WTC11 (cell line): ENCODE results near the gene HPCAL1.

ENCODE experiments used
- ESRRA ChIP-seq: sonication (generic); formaldehyde crosslinking; IDR thresholded peaks from 2 replicates; pipeline ENCODE4 v1.8.1; 2022; ENCODE audit warnings: mild to moderate bottlenecking, missing genetic modification reagents, borderline replicate concordance
- FOXJ3 ChIP-seq: sonication (generic); formaldehyde crosslinking; IDR thresholded peaks from 2 replicates; pipeline ENCODE4 v1.9.0; 2021; ENCODE audit warnings: missing genetic modification reagents, mild to moderate bottlenecking, borderline replicate concordance
- FOXP1 ChIP-seq: sonication (generic); formaldehyde crosslinking; IDR thresholded peaks from 2 replicates; pipeline ENCODE4 v1.8.0; 2022; ENCODE audit warnings: missing genetic modification reagents, mild to moderate bottlenecking, moderate library complexity, borderline replicate concordance
- RELA ChIP-seq: sonication (generic); formaldehyde crosslinking; IDR thresholded peaks from 2 replicates; pipeline ENCODE4 v1.8.1; 2022; ENCODE audit warnings: missing genetic modification reagents, mild to moderate bottlenecking, borderline replicate concordance
- TEAD4 ChIP-seq: sonication (generic); formaldehyde crosslinking; IDR thresholded peaks from 2 replicates; pipeline ENCODE4 v1.8.0; 2022; ENCODE audit warnings: mild to moderate bottlenecking, missing genetic modification reagents
- ZNF138 ChIP-seq: sonication (generic); formaldehyde crosslinking; conservative IDR thresholded peaks from 2 replicates; pipeline ENCODE4 v1.8.1; 2022; ENCODE audit warnings: mild to moderate bottlenecking, moderate library complexity, missing genetic modification reagents
- ZNF263 ChIP-seq: sonication (generic); formaldehyde crosslinking; IDR thresholded peaks from 2 replicates; pipeline ENCODE4 v1.8.1; 2022; ENCODE audit warnings: low read depth, mild to moderate bottlenecking, moderate library complexity, missing genetic modification reagents
- TF ChIP-seq, protein P1 (sequence below): fragments of 200-600 bp; IDR thresholded peaks from 2 replicates; pipeline ENCODE4 v1.8.0; 2022; ENCODE audit warnings: antibody characterized with exemption
- TF ChIP-seq, protein P2 (sequence below): sonication (generic); formaldehyde crosslinking; IDR thresholded peaks from 2 replicates; pipeline ENCODE4 v1.8.1; 2023; ENCODE audit warnings: mild to moderate bottlenecking, missing genetic modification reagents, moderate library complexity
- TF ChIP-seq, protein P3 (sequence below): sonication (generic); formaldehyde crosslinking; IDR thresholded peaks from 2 replicates; pipeline ENCODE4 v1.8.0; 2022; ENCODE audit warnings: missing genetic modification reagents

DNA sequence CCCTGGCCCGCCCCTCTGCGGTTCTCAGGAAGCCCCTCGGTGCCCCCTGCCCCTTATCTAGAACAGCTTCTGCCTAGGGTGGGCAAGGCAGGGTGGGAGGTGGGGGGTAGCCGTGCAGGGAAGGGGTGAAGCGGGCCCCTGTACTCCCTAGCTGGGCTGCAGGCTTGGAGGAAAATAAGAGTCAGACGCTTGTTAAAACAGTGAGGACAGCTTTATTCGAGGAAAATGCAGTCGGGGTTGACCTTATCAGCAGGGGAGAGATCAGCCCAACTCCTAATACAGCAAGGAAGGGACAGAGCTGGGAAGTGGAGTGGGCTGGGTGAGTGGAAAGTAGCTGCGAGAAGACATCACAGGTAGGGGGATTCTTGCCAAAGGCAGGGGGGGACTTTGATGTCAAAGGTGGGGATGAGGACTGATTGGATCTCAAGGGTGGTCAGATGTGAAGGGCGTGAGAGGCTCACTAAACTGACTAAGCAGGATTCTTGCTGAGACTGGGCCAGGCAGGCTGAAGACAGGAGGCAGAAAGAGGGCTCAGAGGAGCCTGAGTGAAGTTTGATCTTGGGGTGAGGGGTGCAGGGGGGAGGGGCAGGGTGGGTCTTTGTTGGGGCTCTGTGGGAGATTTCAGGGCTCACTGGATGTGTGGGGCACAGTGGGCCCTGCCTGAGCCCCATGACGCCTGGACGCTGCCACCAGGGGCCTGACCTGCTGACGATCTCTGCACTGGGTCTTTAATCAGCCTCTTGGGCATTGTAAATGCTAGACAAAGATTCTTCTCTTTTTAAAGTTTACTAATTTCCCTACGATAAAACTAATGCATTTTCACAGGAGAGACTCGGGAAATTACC, 29.9 kb downstream of the HPCAL1 start:
- TF ChIP-seq TEAD4 (CRISPR knock-in tag): no peak
- TF ChIP-seq, protein P1, sequence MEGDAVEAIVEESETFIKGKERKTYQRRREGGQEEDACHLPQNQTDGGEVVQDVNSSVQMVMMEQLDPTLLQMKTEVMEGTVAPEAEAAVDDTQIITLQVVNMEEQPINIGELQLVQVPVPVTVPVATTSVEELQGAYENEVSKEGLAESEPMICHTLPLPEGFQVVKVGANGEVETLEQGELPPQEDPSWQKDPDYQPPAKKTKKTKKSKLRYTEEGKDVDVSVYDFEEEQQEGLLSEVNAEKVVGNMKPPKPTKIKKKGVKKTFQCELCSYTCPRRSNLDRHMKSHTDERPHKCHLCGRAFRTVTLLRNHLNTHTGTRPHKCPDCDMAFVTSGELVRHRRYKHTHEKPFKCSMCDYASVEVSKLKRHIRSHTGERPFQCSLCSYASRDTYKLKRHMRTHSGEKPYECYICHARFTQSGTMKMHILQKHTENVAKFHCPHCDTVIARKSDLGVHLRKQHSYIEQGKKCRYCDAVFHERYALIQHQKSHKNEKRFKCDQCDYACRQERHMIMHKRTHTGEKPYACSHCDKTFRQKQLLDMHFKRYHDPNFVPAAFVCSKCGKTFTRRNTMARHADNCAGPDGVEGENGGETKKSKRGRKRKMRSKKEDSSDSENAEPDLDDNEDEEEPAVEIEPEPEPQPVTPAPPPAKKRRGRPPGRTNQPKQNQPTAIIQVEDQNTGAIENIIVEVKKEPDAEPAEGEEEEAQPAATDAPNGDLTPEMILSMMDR: no peak
- TF ChIP-seq ESRRA (CRISPR knock-in tag): no peak
- TF ChIP-seq ZNF263 (CRISPR knock-in tag): no peak
- no peak for TF ChIP-seq ZNF138 (CRISPR knock-in tag)
- TF ChIP-seq, protein P2, sequence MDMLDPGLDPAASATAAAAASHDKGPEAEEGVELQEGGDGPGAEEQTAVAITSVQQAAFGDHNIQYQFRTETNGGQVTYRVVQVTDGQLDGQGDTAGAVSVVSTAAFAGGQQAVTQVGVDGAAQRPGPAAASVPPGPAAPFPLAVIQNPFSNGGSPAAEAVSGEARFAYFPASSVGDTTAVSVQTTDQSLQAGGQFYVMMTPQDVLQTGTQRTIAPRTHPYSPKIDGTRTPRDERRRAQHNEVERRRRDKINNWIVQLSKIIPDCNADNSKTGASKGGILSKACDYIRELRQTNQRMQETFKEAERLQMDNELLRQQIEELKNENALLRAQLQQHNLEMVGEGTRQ: no peak
- TF ChIP-seq, protein P3, sequence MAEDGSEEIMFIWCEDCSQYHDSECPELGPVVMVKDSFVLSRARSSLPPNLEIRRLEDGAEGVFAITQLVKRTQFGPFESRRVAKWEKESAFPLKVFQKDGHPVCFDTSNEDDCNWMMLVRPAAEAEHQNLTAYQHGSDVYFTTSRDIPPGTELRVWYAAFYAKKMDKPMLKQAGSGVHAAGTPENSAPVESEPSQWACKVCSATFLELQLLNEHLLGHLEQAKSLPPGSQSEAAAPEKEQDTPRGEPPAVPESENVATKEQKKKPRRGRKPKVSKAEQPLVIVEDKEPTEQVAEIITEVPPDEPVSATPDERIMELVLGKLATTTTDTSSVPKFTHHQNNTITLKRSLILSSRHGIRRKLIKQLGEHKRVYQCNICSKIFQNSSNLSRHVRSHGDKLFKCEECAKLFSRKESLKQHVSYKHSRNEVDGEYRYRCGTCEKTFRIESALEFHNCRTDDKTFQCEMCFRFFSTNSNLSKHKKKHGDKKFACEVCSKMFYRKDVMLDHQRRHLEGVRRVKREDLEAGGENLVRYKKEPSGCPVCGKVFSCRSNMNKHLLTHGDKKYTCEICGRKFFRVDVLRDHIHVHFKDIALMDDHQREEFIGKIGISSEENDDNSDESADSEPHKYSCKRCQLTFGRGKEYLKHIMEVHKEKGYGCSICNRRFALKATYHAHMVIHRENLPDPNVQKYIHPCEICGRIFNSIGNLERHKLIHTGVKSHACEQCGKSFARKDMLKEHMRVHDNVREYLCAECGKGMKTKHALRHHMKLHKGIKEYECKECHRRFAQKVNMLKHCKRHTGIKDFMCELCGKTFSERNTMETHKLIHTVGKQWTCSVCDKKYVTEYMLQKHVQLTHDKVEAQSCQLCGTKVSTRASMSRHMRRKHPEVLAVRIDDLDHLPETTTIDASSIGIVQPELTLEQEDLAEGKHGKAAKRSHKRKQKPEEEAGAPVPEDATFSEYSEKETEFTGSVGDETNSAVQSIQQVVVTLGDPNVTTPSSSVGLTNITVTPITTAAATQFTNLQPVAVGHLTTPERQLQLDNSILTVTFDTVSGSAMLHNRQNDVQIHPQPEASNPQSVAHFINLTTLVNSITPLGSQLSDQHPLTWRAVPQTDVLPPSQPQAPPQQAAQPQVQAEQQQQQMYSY (CRISPR knock-in tag): no peak
- TF ChIP-seq RELA (CRISPR knock-in tag): no peak
- no peak for TF ChIP-seq FOXP1
- no peak for TF ChIP-seq FOXJ3 (CRISPR knock-in tag)
